GM19395 (cell line): ENCODE measurements around the gene ABHD2.
"Not testable (repeated sequence)": the region's sequence is repeated elsewhere in the genome, so short reads cannot be mapped to it uniquely, and the experiment has no call there.

ENCODE experiments used
- ATAC-seq: cut with Tn5 transposase; IDR thresholded peaks from one replicate; pipeline ENCODE4 v1.9.1; 2021; ENCODE audit warnings: mild to moderate bottlenecking, moderate library complexity; ENCODE audit not compliant: unreplicated experiment

Gene ABHD2

GRCh38 chr15:89136818-89137772 lies 48.8 kb downstream of the ABHD2 start:
- ATAC-seq = no peak

GRCh38 chr15:89137926-89138325 lies 49.7 kb downstream of the ABHD2 start:
- no peak for ATAC-seq

- no peak for ATAC-seq
These were observed 50.9 kb downstream of the ABHD2 start for GRCh38 chr15:89138999-89139612.

GRCh38 chr15:89139613-89140499 lies 51.6 kb downstream of the ABHD2 start:
- ATAC-seq = no peak

- no peak for ATAC-seq
These were observed 52.3 kb downstream of the ABHD2 start for GRCh38 chr15:89140595-89140994.

- not testable (repeated sequence) for ATAC-seq
These were observed 52.9 kb downstream of the ABHD2 start for GRCh38 chr15:89141159-89141558.

- ATAC-seq = no peak
These were observed 53.6 kb downstream of the ABHD2 start for GRCh38 chr15:89141885-89142284.

GRCh38 chr15:89142423-89142822 lies 54.2 kb downstream of the ABHD2 start:
- ATAC-seq = no peak

- no peak for ATAC-seq
These were observed 55.4 kb downstream of the ABHD2 start for GRCh38 chr15:89143503-89144162.

- no peak for ATAC-seq
These were observed 56.2 kb downstream of the ABHD2 start for GRCh38 chr15:89144491-89144890.

- no peak for ATAC-seq
These were observed 58.1 kb downstream of the ABHD2 start for GRCh38 chr15:89146366-89146765.

- ATAC-seq = no peak
These were observed 59.9 kb downstream of the ABHD2 start for GRCh38 chr15:89148126-89148525.

GRCh38 chr15:89149501-89150101 lies 61.3 kb downstream of the ABHD2 start:
- ATAC-seq = no peak

- ATAC-seq = no peak
These were observed 62.0 kb downstream of the ABHD2 start for GRCh38 chr15:89150287-89150686.

GRCh38 chr15:89150762-89151664 lies 62.8 kb downstream of the ABHD2 start:
- no peak for ATAC-seq

- no peak for ATAC-seq
These were observed 66.9 kb downstream of the ABHD2 start for GRCh38 chr15:89155122-89155521.

GRCh38 chr15:89155656-89156055 lies 67.4 kb downstream of the ABHD2 start:
- ATAC-seq = no peak

- ATAC-seq = no peak
These were observed 68.8 kb downstream of the ABHD2 start for GRCh38 chr15:89157061-89157460.

GRCh38 chr15:89157918-89158564 lies 69.8 kb downstream of the ABHD2 start:
- no peak for ATAC-seq
